Middle frontal gyrus (tissue), 1 donor: Measurements from ENCODE around the gene PHF2.

Experiments used
- DNase-seq: peaks from one replicate; pipeline ENCODE4 v3.0.0-alpha.2; 2015; ENCODE audit warnings: low spot score; ENCODE audit errors: extremely low spot score

PHF2 gene

GRCh38 chr9:93586290-93587057 lies 10.1 kb downstream of the PHF2 start:
- no peak for DNase-seq

- no peak for DNase-seq
Measured at GRCh38 chr9:93587284-93587650, 10.9 kb downstream of the PHF2 start.

- no peak for DNase-seq
Measured at GRCh38 chr9:93587651-93588347, 11.4 kb downstream of the PHF2 start.

- DNase-seq = no peak
Measured at GRCh38 chr9:93588641-93589609, 12.5 kb downstream of the PHF2 start.

DNA sequence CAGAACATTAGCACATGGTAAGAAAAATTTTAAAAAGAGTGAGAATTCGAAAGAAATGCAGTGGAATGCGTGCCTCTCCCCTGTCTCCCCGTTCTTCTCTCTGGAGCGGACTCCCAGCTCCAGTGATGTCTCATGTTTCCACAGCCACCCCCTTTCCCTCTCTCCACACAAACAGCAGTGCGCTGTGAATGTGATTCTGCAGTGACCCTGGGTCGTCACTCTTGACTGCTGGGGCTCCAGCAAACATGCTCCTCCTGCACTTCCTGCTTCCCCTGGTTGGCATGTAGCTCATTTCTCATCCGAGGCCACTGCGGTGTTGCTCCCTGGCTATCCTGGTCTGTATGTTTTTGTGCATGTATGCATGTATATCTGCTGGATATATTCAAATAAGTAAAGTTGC lies 13.3 kb downstream of the PHF2 start:
- no peak for DNase-seq

DNA sequence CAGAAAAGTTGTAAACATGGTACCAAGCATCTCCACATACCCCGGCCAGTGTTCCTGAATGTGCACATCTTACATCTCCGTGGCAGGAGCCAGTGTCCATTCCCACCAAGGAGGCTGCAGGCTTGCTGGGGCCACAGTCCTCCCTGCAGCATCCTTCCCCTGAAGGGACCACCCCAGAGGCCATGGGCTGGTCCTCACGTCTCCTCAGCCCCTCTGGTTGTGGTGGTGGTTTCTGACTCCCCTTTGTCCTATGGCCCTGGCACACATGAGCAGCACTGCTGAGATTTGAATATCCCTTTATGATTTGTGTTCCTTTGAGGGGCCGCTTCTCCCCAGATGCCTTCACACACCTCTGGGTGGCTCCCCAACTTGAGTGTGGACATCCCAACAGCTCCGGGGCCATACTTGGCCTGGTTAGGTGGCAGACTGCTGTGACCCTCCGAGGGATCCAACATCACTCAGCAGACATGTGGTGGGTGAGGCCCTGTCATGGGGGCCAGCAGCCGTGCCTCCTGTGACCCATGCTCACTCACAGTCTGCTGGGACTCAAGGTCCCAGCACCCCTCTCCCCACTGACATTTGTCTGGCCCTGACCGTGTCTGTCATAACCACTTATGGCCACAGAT lies 14.3 kb downstream of the PHF2 start:
- no peak for DNase-seq

GRCh38 chr9:93591301-93592007 lies 15.1 kb downstream of the PHF2 start:
- no peak for DNase-seq

- no peak for DNase-seq
Measured at GRCh38 chr9:93592008-93592642, 15.7 kb downstream of the PHF2 start.

GRCh38 chr9:93592643-93593021 lies 16.2 kb downstream of the PHF2 start:
- no peak for DNase-seq

- no peak for DNase-seq
Measured at GRCh38 chr9:93593144-93593658, 16.8 kb downstream of the PHF2 start.

GRCh38 chr9:93594041-93594756 lies 17.8 kb downstream of the PHF2 start:
- DNase-seq = no peak

- no peak for DNase-seq
Measured at GRCh38 chr9:93595461-93595860, 19.1 kb downstream of the PHF2 start.

- DNase-seq = no peak
Measured at GRCh38 chr9:93595861-93596365, 19.5 kb downstream of the PHF2 start.

GRCh38 chr9:93596399-93596798 lies 20.0 kb downstream of the PHF2 start:
- DNase-seq = no peak

DNA sequence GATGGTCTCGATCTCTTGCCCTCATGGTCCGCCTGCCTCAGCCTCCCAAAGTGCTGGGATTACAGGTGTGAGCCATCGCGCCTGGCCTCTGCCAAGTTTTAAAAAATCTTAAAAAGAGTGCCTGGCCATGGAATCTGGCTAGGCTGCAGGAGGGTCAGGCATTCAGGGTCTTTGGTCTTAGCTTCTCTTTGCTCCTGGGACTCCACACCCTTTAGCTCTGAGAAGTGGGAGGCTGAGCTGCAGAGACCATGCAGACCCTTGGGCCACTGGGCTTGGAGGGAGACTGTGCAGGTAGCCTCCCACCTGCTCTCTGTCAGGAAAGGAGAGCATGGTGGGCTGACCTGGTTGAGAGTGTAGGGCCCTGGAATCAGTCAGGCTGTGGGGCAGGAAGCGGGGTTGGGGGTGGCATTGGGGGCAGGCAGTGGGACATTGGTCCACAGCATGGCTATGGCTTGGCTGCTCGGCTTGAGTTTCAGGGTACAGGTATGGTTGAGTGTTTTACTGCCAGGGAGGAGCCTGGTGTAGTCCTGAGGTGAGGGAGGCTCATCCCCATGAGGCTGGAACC lies 20.8 kb downstream of the PHF2 start:
- DNase-seq = no peak

DNA sequence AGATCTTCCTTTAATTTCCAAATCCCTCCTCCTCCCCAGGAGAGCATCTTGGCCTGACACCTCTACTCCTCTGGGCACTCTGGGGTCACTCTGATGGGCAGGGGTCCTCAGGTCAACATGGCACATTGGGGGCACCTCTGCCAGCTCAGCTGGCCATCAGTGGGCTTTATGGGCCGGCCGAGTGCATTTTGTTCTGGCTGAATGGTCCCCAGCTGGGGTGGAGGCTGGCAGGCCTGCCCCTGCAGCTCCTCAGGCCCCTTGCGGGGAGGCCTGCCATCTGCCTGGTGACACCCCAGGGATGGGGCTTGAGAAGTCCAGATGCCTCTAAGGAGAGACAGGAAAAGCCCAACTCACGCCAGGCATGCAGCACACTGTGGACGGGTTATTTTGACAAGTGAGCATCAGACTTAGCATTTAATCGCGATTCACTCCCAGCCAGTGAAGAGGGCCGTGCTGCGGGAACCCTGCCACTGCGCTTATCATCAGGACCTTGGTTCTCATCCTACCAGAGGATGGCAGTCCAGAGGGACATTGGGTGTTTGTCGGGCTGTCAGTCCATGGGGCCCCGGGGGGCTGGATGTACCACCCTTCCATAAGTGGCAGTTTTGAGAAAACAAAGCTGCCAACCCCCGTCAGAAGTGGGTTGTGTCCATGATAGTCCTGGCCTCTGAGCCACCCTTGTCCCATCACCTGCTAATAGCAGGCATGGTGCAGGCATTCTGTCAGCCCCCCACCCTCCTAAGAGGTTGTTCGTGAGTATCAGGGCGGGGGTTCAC lies 21.7 kb downstream of the PHF2 start:
- no peak for DNase-seq

- DNase-seq = no peak
Measured at GRCh38 chr9:93598647-93599241, 22.4 kb downstream of the PHF2 start.
